HepG2 (cell line): ENCODE measurements around the gene DENND4A. TPM values are rescaled to one million over a fixed set of nuclear protein-coding genes. Genes with fewer than 3 reads are reported as not detected.
A peak's percentile ranks its signal among the peaks of the same experiment; 100 is the strongest.

Source experiments
- BRCA1 ChIP-seq: sonication (generic); formaldehyde crosslinking; IDR thresholded peaks from 2 replicates; pipeline ENCODE4 v1.4.0; 2020; ENCODE audit warnings: missing genetic modification reagents
- FOSL2 ChIP-seq: sonication (generic); formaldehyde crosslinking; IDR thresholded peaks from 2 replicates; pipeline ENCODE4 v1.4.0; 2020; ENCODE audit warnings: missing genetic modification reagents
- FOXC1 ChIP-seq: sonication (generic); formaldehyde crosslinking; IDR thresholded peaks from 2 replicates; pipeline ENCODE4 v1.8.0; 2022; ENCODE audit warnings: mild to moderate bottlenecking, missing genetic modification reagents, borderline replicate concordance
- MED1 ChIP-seq: sonication (generic); formaldehyde crosslinking; IDR thresholded peaks from 2 replicates; pipeline ENCODE4 v1.4.0; 2020; ENCODE audit warnings: missing genetic modification reagents
- MEIS1 ChIP-seq: sonication (generic); formaldehyde crosslinking; IDR thresholded peaks from 2 replicates; pipeline ENCODE4 v1.9.0; 2021; ENCODE audit warnings: mild to moderate bottlenecking, missing genetic modification reagents, moderate library complexity, borderline replicate concordance
- PLRG1 ChIP-seq: fragments of 450-650 bp; conservative IDR thresholded peaks from 2 replicates; pipeline ENCODE4 v1.6.1; 2016
- TOPORS ChIP-seq: sonication (generic); formaldehyde crosslinking; IDR thresholded peaks from 2 replicates; pipeline ENCODE4 v1.8.0; 2023; ENCODE audit warnings: mild to moderate bottlenecking, missing genetic modification reagents
- ZBTB42 ChIP-seq: sonication (generic); formaldehyde crosslinking; IDR thresholded peaks from 2 replicates; pipeline ENCODE4 v1.5.0; 2020; ENCODE audit warnings: mild to moderate bottlenecking, missing genetic modification reagents
- ZFP36L2 ChIP-seq: sonication (generic); formaldehyde crosslinking; IDR thresholded peaks from 2 replicates; pipeline ENCODE4 v1.4.0; 2020; ENCODE audit warnings: missing genetic modification reagents
- ZNF225 ChIP-seq: sonication (generic); formaldehyde crosslinking; IDR thresholded peaks from 2 replicates; pipeline ENCODE4 v1.4.0; 2020; ENCODE audit warnings: mild to moderate bottlenecking, missing genetic modification reagents
- ZNF292 ChIP-seq: sonication (generic); formaldehyde crosslinking; IDR thresholded peaks from 2 replicates; pipeline ENCODE4 v1.8.1; 2022; ENCODE audit warnings: mild to moderate bottlenecking, low read depth, missing genetic modification reagents, borderline replicate concordance
- ZNF326 ChIP-seq: sonication (generic); formaldehyde crosslinking; IDR thresholded peaks from 2 replicates; pipeline ENCODE4 v1.4.0; 2020; ENCODE audit warnings: missing genetic modification reagents, borderline replicate concordance
- ZNF709 ChIP-seq: sonication (generic); formaldehyde crosslinking; IDR thresholded peaks from 2 replicates; pipeline ENCODE4 v1.5.0; 2020; ENCODE audit warnings: mild to moderate bottlenecking, missing genetic modification reagents
- ZNF713 ChIP-seq: sonication (generic); formaldehyde crosslinking; IDR thresholded peaks from 2 replicates; pipeline ENCODE4 v1.4.0; 2020; ENCODE audit warnings: mild to moderate bottlenecking, missing genetic modification reagents
- ZNF878 ChIP-seq: sonication (generic); formaldehyde crosslinking; IDR thresholded peaks from 2 replicates; pipeline ENCODE4 v1.8.1; 2023; ENCODE audit warnings: mild to moderate bottlenecking, missing genetic modification reagents, moderate library complexity
- polyA plus RNA-seq, 8 experiments: library from polyadenylated mRNA; depleted of rRNA in 3 of 8; stranded (reverse) in 7 of 8; unstranded in 1 of 8; fragments of >200 nt; fragmentation: Illumina TruSeq in 4 of 8; extraction: Trizol in 4 of 8; gene quantifications; 2 replicates each; pipeline versions ENCODE4 v1.2.1 to v1.2.3, GENCODE V29; 2011 to 2016; ENCODE audit warnings: low read depth in 4 of 8, missing spikeins in 1 of 8, mixed read lengths in 1 of 8; ENCODE audit not compliant: insufficient read depth in 1 of 8
- total RNA-seq, 5 experiments: library from RNA; depleted of rRNA; stranded (reverse); fragments of >200 nt; fragmentation: Illumina TruSeq; extraction: Trizol; gene quantifications; 2 replicates each; pipeline ENCODE4 v1.2.3, GENCODE V29; 2016; ENCODE audit warnings: low read depth in 1 of 5
- TF ChIP-seq, protein P1 (sequence below): sonication (generic); formaldehyde crosslinking; conservative IDR thresholded peaks from 2 replicates; pipeline ENCODE4 v1.5.0; 2020; ENCODE audit warnings: missing genetic modification reagents
- TF ChIP-seq, protein P2 (sequence below): IDR thresholded peaks from 2 replicates; pipeline ENCODE4 v1.6.1; 2016; ENCODE audit warnings: low read depth, missing genetic modification reagents, missing compliant biosample characterization

The DENND4A gene
- total and polyA plus RNA-seq, 2 of the 13 experiments (the other 11 are each of a cell fraction or from before 2014, with no cell fraction given): 13.2 to 18.6 TPM

- TF ChIP-seq, protein P1, sequence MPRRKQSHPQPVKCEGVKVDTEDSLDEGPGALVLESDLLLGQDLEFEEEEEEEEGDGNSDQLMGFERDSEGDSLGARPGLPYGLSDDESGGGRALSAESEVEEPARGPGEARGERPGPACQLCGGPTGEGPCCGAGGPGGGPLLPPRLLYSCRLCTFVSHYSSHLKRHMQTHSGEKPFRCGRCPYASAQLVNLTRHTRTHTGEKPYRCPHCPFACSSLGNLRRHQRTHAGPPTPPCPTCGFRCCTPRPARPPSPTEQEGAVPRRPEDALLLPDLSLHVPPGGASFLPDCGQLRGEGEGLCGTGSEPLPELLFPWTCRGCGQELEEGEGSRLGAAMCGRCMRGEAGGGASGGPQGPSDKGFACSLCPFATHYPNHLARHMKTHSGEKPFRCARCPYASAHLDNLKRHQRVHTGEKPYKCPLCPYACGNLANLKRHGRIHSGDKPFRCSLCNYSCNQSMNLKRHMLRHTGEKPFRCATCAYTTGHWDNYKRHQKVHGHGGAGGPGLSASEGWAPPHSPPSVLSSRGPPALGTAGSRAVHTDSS: no peak
- TF ChIP-seq, protein P2, sequence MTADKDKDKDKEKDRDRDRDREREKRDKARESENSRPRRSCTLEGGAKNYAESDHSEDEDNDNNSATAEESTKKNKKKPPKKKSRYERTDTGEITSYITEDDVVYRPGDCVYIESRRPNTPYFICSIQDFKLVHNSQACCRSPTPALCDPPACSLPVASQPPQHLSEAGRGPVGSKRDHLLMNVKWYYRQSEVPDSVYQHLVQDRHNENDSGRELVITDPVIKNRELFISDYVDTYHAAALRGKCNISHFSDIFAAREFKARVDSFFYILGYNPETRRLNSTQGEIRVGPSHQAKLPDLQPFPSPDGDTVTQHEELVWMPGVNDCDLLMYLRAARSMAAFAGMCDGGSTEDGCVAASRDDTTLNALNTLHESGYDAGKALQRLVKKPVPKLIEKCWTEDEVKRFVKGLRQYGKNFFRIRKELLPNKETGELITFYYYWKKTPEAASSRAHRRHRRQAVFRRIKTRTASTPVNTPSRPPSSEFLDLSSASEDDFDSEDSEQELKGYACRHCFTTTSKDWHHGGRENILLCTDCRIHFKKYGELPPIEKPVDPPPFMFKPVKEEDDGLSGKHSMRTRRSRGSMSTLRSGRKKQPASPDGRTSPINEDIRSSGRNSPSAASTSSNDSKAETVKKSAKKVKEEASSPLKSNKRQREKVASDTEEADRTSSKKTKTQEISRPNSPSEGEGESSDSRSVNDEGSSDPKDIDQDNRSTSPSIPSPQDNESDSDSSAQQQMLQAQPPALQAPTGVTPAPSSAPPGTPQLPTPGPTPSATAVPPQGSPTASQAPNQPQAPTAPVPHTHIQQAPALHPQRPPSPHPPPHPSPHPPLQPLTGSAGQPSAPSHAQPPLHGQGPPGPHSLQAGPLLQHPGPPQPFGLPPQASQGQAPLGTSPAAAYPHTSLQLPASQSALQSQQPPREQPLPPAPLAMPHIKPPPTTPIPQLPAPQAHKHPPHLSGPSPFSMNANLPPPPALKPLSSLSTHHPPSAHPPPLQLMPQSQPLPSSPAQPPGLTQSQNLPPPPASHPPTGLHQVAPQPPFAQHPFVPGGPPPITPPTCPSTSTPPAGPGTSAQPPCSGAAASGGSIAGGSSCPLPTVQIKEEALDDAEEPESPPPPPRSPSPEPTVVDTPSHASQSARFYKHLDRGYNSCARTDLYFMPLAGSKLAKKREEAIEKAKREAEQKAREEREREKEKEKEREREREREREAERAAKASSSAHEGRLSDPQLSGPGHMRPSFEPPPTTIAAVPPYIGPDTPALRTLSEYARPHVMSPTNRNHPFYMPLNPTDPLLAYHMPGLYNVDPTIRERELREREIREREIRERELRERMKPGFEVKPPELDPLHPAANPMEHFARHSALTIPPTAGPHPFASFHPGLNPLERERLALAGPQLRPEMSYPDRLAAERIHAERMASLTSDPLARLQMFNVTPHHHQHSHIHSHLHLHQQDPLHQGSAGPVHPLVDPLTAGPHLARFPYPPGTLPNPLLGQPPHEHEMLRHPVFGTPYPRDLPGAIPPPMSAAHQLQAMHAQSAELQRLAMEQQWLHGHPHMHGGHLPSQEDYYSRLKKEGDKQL (CRISPR knock-in tag): no peak
- TF ChIP-seq TOPORS (no peak), ZNF225 (no peak), FOXC1 (CRISPR knock-in tag) (no peak), PLRG1 (no peak), ZNF878 (CRISPR knock-in tag) (no peak), ZNF713 (CRISPR knock-in tag) (no peak), BRCA1 (CRISPR knock-in tag) (no peak), MED1 (CRISPR knock-in tag) (0 out of 2 replicates have a peak, but pooled peaks have one; percentile 44), ZFP36L2 (no peak), ZNF709 (CRISPR knock-in tag) (no peak), MEIS1 (CRISPR knock-in tag) (no peak), ZNF326 (CRISPR knock-in tag) (no peak), FOSL2 (CRISPR knock-in tag) (0 out of 2 replicates have a peak, but pooled peaks have one; percentile 23), ZNF292 (CRISPR knock-in tag) (peak; percentile 39; the same call in 1 of the 2 replicates), ZBTB42 (no peak)
- TF ChIP-seq, all 625 proteins: peak for 5
Measured at GRCh38 chr15:65833501-65834205, 41.6 kb upstream of the DENND4A start (continued).
